SU-DHL-6 (cell line): ENCODE measurements around the gene DPP8.

Experiments
- H2AFZ ChIP-seq: fragments of 200-600 bp; sonication (generic); 2 replicates; pipeline ENCODE4 v1.6.1; 2014; ENCODE audit warnings: low read depth, mild to moderate bottlenecking, moderate library complexity, mixed read lengths, antibody characterized with exemption, low read length; ENCODE audit not compliant: severe bottlenecking
- H3F3A ChIP-seq: fragments of 200-600 bp; shearing (Covaris generic); 2 replicates; pipeline ENCODE4 v1.6.0; 2016; ENCODE audit warnings: antibody characterized with exemption, mild to moderate bottlenecking; ENCODE audit not compliant: insufficient read depth
- H3K27ac ChIP-seq: fragments of 200-600 bp; sonication (generic); 2 replicates; pipeline ENCODE4 v1.5.1; 2016; ENCODE audit warnings: low read depth, mild to moderate bottlenecking, low read length, moderate library complexity, mixed read lengths
- H3K27me3 ChIP-seq: fragments of 200-600 bp; sonication (generic), shearing (Covaris generic); 2 replicates; pipeline ENCODE4 v1.6.0; 2014; ENCODE audit warnings: mild to moderate bottlenecking, low read length
- H3K36me3 ChIP-seq: fragments of 200-600 bp; sonication (generic); 2 replicates; pipeline ENCODE4 v1.6.1; 2014; ENCODE audit warnings: mild to moderate bottlenecking, low read length, mixed read lengths
- H3K4me2 ChIP-seq: fragments of 300-600, 200-600 bp; shearing (Covaris generic), sonication (generic); 2 replicates; pipeline ENCODE4 v1.6.0; 2014; ENCODE audit warnings: low read length, low read depth, mild to moderate bottlenecking; ENCODE audit not compliant: poor library complexity, severe bottlenecking
- H3K4me3 ChIP-seq: fragments of 200-600 bp; sonication (generic); 2 replicates; pipeline ENCODE4 v1.5.1; 2014; ENCODE audit warnings: antibody characterized with exemption, low read length, mild to moderate bottlenecking, mixed read lengths; ENCODE audit not compliant: insufficient read depth, poor library complexity, severe bottlenecking
- H3K79me2 ChIP-seq: fragments of 200-600 bp; sonication (generic); 2 replicates; pipeline ENCODE4 v1.6.1; 2014; ENCODE audit warnings: mild to moderate bottlenecking, low read length, moderate library complexity; ENCODE audit not compliant: insufficient read depth
- H3K9ac ChIP-seq: fragments of 200-600 bp; sonication (generic); 2 replicates; pipeline ENCODE4 v1.7.0; 2014; ENCODE audit warnings: mild to moderate bottlenecking, low read length
- H3K9me2 ChIP-seq: fragments of 200-600 bp; sonication (generic); replicated peaks from 2 replicates; pipeline ENCODE4 v1.6.1; 2014; ENCODE audit warnings: low read length; ENCODE audit not compliant: insufficient read depth
- H3K9me3 ChIP-seq: fragments of 200-600 bp; sonication (generic); 2 replicates; pipeline ENCODE4 v1.6.1; 2014; ENCODE audit warnings: low read length, mixed read lengths; ENCODE audit not compliant: insufficient read depth
- H4K20me1 ChIP-seq: fragments of 200-600 bp; sonication (generic); 2 replicates; pipeline ENCODE4 v1.6.1; 2014; ENCODE audit warnings: low read depth, mild to moderate bottlenecking, antibody characterized with exemption, low read length, moderate library complexity, mixed read lengths
- EZH2phosphoT487 ChIP-seq: fragments of 200-600 bp; sonication (generic), shearing (Covaris generic); conservative IDR thresholded peaks from 2 replicates; pipeline ENCODE4 v1.6.1; 2018; ENCODE audit warnings: mild to moderate bottlenecking, antibody characterized with exemption, low read length, moderate library complexity, mixed read lengths
- TF ChIP-seq, protein P1 (sequence below): fragments of 200-600 bp; sonication (generic); IDR thresholded peaks from one replicate; pipeline ENCODE4 v1.5.1; 2017; ENCODE audit warnings: antibody characterized with exemption, mild to moderate bottlenecking, low read length, moderate library complexity; ENCODE audit not compliant: insufficient read depth, poor library complexity, severe bottlenecking

The DPP8 gene

GRCh38 chr15:65420975-65421359, 96.5 kb downstream of the DPP8 start:
- TF ChIP-seq EZH2phosphoT487 = no peak
- TF ChIP-seq, protein P1, sequence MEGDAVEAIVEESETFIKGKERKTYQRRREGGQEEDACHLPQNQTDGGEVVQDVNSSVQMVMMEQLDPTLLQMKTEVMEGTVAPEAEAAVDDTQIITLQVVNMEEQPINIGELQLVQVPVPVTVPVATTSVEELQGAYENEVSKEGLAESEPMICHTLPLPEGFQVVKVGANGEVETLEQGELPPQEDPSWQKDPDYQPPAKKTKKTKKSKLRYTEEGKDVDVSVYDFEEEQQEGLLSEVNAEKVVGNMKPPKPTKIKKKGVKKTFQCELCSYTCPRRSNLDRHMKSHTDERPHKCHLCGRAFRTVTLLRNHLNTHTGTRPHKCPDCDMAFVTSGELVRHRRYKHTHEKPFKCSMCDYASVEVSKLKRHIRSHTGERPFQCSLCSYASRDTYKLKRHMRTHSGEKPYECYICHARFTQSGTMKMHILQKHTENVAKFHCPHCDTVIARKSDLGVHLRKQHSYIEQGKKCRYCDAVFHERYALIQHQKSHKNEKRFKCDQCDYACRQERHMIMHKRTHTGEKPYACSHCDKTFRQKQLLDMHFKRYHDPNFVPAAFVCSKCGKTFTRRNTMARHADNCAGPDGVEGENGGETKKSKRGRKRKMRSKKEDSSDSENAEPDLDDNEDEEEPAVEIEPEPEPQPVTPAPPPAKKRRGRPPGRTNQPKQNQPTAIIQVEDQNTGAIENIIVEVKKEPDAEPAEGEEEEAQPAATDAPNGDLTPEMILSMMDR = no peak
- Histone ChIP-seq H3K4me3 (no peak overlapping the region), H3K36me3 (no peaks in the 10 kb centered on the region), H3K27ac (no peak overlapping the region), H3K27me3 (no peaks in the 10 kb centered on the region), H4K20me1 (no peaks in the 10 kb centered on the region), H3F3A (no peaks in the 10 kb centered on the region), H3K9ac (no peak overlapping the region), H3K9me3 (no peaks in the 10 kb centered on the region), H3K79me2 (no peaks in the 10 kb centered on the region), H2AFZ (no peak overlapping the region), H3K9me2 (no peaks in the 10 kb centered on the region), H3K4me2 (no peak overlapping the region)

GRCh38 chr15:65418596-65418995, 98.9 kb downstream of the DPP8 start:
- no peak overlapping the region for H3K4me2 ChIP-seq
- H3K9ac ChIP-seq = no peak overlapping the region
- no peaks in the 10 kb centered on the region for H3K27me3 ChIP-seq
- H3K79me2 ChIP-seq = no peaks in the 10 kb centered on the region
- H3K27ac ChIP-seq = no peak overlapping the region
- H3F3A ChIP-seq = no peaks in the 10 kb centered on the region
- H3K9me3 ChIP-seq = no peaks in the 10 kb centered on the region
- H3K4me3 ChIP-seq = no peak overlapping the region
- no peaks in the 10 kb centered on the region for H4K20me1 ChIP-seq
- H3K9me2 ChIP-seq = no peaks in the 10 kb centered on the region
- no peak overlapping the region for H2AFZ ChIP-seq
- TF ChIP-seq EZH2phosphoT487 = no peak
- TF ChIP-seq, protein P1 = no peak
- H3K36me3 ChIP-seq = no peaks in the 10 kb centered on the region

- no peaks in the 10 kb centered on the region for H3K79me2 ChIP-seq
- H3K27me3 ChIP-seq = no peaks in the 10 kb centered on the region
- H3F3A ChIP-seq = no peaks in the 10 kb centered on the region
- TF ChIP-seq EZH2phosphoT487 = no peak
- TF ChIP-seq, protein P1 = no peak
- no peaks in the 10 kb centered on the region for H4K20me1 ChIP-seq
- no peaks in the 10 kb centered on the region for H3K9me3 ChIP-seq
- H3K4me3 ChIP-seq = no peak overlapping the region
- H3K9me2 ChIP-seq = no peaks in the 10 kb centered on the region
- H3K9ac ChIP-seq = no peak overlapping the region
- H3K4me2 ChIP-seq = no peak overlapping the region
- H3K36me3 ChIP-seq = no peaks in the 10 kb centered on the region
- no peak overlapping the region for H2AFZ ChIP-seq
- H3K27ac ChIP-seq = no peak overlapping the region
Observed at GRCh38 chr15:65416845-65417416, 100.6 kb downstream of the DPP8 start.
